Non-pigmented ciliary epithelial cell (primary cell): ENCODE data around the gene SCPEP1.

Experiments
- DNase-seq: peaks from one replicate; pipeline ENCODE4 v3.0.0-alpha.2; 2010; ENCODE audit warnings: low read depth

The SCPEP1 gene

DNA sequence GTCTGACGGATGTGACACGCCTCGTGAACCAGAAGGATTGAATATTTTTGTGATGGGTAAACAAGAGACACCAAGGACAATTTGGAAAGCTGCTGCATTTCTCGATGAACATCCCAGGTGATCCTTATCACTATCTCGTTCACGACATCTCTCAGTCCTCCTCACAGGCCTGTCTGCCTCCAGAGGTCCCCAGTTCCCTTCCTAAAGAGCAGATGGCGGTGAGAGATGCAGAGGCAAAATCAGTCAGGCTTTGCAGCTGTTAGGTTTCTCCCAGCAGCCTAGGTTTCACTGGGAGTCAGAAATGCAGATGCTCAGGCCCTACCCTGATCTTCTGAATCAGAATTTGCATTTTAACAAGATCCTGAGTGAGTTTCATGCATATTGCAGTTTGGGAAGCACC, 23.6 kb downstream of the SCPEP1 start:
- DNase-seq = no peak

DNA sequence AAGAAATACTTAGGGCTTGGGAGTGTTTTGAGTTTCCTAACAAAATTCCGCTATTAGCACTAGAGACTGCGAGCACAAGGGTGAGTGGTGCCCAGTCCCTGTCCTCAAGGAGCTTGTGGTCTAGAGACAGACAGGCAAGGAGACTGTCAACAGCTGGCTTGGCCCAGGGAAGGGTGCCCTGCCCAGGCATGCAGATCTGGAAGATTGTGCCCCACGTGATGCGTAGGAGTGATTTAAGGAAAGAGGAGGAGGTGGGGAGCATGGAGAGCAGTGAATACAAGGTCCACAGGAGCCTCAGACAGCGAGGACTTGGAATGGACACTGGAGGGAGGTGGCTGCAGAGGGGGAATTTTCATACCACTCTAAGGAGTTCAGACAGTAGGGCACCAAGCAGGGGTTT, 25.0 kb downstream of the SCPEP1 start:
- DNase-seq = no peak

DNA sequence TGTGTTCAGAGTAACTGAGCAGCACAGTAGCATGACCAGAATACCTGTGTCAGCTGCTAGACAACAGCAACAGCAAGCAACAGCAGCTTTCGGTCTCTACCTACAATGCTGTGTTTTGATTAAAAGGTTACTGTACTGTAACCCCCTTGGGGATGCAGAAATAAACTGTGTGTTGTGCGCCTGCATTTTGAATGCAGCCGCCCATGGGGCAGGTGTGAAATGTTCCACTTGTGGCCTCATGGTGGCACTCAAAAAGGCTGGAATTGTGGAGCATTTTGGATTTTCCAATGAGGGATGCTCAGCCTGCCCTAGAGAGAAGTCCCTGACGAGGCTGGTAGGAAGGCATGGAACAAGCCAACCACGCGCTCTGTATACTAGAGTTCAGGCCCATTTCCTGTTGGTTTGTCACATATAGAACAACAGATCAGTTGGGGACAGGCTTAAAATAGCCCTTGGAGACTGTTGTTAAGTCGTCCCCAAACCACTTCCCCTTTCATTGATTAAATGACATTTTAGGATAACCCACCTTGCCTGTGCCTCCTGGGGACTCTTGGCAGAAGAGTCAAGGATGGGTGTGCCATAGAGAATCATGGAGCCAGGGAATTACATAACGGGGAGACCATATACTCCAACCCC, 27.1 kb downstream of the SCPEP1 start:
- no peak for DNase-seq

DNA sequence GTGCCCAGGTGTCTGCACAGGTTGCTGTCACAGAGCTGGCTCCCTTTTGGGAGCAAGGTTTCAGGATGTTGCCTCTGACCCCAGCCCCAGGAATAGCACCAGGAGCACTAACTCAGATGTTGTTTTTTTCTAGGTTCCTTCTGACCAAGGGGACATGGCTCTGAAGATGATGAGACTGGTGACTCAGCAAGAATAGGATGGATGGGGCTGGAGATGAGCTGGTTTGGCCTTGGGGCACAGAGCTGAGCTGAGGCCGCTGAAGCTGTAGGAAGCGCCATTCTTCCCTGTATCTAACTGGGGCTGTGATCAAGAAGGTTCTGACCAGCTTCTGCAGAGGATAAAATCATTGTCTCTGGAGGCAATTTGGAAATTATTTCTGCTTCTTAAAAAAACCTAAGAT, 28.1 kb downstream of the SCPEP1 start:
- no peak for DNase-seq

DNA sequence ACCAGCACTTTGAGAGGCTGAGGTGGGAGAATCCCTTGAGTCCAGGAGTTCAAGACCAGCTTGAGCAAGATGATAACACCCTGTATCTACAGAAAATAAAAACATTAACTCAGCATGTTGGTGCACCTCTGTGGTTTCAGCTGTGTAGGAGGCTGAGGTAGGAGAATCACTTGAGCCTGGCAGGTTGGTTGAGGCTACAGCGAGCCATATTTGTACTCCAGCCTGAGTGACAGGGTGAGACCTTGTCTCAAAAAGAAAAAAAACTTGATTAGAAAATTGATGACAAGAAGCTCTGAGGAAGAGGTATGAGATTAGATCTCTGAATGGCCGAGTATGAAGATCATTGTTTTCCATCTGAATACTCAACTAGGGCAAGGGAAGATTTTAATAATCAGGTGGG, 31.0 kb downstream of the SCPEP1 start:
- DNase-seq = no peak

DNA sequence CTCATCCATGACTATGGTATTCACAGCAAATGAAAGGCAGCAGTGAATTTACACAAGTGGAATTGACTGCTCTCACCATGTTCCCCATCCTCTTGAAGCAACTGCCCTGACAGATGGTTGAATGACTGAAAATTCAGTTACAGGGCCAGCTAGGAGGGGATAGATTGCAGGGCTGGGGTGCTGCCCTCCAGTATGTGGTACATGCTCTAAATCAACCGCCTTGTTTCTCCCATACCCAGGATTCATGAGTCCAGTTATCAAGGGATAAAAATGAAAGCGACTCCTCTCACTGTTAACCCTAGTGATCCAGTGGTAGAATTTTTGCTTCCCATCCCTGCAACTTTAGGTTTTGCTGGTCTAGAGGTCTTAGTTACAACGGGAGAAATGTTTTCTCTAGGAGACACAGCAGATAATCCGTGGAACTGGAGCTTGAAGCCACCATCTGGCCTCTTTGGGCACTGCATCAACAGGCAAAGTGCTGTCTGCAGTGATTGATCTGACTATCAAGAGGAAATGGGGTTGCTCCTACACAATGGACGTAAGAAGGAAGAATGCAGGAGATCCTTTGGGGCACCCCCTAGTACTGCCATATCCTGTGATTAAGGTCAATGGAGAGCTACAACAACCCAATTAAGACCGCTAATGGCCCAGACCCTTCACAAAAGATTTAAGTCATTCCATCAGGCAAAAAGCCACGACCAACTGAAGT, 32.0 kb downstream of the SCPEP1 start:
- DNase-seq = no peak

DNA sequence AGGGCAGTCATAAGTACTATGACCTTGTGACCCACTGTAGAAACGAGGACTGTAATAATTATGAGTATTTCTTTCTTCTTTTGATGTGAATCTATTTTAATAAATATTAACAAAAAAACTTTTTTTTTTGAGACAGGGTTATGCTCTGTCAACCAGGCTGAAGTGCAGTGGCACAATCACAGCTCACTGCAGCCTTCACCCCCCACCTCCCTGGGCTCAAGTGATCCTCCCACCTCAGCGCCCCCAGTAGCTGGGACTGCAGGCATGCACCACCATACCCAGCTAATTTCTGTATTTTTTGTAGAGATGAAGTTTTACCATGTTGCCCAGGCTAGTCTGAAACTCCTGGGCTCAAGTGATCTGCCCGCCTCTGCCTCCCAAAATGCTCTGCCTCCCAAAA, 32.6 kb downstream of the SCPEP1 start:
- no peak for DNase-seq

DNA sequence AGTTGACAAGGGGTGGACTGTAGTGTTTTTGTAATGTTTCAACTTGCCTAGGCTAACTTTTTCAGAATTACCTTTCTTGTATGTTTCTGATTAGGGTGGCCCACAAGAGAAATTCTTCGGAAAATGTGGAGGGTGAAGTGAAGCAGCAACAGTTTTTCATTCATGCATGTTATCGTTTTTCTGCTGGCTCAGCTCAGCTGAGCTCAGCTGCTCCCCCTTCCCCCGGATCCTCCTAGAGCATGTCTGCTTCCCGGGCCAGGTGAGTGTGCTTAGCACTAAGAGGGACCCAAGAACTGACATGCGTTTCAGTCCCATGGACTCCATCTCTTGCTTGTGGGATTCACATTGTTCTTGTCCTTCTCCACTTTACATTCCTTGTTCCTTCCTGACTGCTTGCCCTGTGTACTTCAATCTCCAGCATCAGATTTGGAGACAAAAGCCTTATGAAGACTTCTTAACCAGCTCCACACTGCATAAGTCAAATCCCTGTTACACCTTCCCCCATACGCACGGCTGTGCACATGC, 33.6 kb downstream of the SCPEP1 start:
- no peak for DNase-seq

DNA sequence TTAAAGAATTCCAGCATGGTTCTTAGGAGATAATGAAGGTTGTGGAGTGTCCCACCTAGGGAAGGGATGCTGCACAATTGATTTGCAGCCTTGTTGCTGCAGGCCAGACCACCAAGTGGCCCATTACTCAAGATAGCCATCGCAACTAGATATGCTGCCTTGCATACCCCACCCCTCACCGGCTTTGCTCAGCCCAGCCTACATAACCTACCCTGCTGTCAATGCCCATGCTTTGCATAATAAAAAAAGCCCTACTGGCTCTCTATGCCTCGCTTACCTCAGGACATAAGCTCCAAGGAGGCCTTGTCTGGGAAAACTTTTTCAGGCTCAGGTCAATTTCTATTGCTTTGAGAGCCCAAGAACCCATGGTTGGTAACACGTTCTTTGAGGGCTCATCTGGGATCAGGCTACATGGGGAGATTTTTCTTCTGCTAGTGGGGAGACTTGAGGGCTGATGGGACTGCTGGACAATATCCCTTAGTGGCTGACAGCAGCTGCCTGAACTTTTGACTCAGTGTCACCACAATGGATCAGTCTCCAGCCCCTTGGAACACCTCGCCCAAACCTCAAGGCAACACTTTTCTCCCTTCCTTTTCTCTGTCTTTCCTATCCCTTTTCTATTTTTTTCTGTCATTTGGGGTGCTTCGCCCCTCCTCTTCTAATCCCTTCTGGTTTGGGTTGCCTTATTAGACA, 38.3 kb downstream of the SCPEP1 start:
- no peak for DNase-seq

DNA sequence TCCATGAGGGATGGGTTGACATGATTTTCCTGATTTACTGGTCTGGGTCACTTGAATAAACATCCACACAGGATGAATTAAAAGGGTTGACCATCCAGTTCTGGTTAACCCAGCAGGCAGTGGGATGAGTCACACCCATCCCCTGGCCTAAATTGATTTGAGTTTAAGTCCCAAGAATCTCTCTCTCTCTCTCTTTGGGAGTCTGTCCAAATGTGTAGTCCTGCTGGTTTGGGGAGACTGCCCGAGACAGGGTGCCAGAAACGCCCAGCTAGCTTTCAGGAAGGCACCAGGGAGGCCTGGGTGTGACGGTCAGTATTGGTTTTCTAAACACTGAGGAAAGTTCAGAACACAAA, 38.8 kb downstream of the SCPEP1 start:
- DNase-seq = no peak

DNA sequence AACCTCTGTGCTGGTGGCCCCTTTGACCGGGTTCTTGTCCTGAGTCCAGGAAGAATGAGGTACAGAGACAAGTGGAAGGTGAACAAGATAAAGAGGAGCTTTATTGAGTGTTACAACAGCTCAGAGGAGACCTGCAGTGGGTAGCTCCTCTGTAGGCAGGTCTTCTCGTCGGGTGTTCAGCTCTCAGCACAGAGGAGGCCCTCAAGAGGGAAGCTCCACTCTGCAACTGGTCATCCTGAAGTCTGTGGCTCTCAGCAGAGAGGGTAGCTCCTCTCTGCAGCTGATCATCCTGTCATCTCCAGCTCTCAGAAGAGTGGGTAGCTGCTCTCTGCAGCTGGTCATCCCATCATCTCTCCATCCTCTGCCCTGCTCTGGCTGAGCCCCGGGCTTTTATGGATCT, 39.7 kb downstream of the SCPEP1 start:
- no peak for DNase-seq

DNA sequence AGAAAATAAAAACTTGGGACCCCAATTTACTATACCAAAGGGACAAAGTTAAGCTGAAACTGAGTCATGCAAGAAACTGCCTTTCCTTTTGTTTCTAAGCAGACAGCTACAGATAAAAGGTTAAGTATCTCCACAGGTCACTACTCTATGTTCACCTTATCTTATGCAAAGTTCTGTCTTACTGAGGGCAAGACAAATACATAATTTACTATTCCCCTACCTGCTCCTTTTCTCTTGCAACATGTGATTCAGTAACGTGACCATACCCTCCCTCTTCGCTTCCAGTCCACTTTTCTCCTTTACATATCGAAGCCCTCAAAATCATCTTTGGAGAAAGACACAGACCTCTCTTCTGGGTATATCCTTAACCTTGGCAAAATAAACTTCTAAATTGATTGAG, 42.3 kb downstream of the SCPEP1 start:
- DNase-seq = no peak

DNA sequence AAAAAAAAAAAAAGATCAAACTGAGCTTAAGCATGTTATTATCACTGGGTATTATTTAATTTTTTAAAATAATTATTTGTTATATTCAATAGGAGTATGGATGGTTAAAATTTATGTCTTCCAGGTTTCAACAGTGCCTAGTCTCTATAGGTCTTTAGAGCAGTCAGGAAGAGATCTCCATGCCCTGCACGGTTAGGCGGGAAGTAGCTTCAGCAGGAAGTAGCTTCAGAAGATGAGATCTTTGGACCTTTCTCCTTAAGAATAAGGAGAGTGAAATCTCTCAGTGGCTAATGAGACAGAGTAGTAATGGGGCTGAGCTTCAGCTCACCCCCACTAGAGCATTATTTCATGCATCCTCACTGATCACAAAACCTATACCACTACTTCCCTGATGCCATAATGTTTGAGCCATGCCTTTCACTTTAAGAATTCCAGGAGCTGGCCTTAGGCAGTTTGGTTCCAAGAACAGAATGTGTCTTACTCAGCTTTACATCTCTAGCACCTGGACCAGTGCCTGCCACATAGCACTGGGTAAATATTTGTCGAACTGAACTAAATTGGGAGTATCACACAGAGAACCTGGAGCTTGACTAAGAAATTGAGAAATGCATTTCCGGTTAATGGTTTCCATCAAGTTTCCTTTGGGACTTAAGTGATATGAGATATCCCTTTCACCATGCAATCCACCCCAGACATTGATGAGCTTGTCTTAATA, 43.5 kb downstream of the SCPEP1 start:
- DNase-seq = no peak

DNA sequence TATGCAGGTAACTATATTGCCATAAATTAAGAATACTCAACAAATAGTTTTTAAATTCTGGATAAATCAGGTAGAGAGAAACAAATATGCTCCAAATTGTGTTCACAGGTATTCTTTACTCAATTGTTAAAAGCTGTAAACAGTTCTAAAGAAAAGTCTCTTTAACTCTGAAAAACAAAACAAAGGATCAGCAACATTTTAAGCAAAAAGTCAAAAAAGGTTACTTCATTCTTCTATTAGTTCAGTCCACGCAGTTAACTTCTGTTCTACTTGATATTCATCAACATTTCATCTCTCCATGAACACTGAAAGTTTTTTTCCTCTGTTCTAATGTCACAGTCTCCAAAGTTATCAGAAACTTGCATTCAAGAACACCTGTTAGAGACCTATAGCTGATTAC, 47.9 kb downstream of the SCPEP1 start:
- DNase-seq = no peak

DNA sequence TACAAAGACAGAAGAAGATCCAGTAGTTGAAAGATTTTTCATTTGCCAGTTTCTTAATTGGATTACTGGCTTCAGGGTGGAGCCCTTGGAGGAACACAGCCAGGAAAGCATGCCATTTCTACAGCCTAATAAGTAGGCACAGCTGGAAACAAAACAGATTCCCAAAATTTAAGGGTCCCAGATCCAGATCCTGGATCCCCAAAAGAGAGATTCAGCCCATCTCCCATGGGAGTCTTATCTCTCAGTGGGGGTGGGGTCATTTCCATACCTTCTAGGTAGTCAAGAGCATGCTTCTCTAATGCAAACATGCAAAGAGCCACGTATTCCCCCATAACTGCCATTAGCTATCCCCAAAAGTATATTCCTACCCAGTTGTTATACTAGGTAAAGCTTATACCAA, 49.9 kb downstream of the SCPEP1 start:
- DNase-seq = no peak

DNA sequence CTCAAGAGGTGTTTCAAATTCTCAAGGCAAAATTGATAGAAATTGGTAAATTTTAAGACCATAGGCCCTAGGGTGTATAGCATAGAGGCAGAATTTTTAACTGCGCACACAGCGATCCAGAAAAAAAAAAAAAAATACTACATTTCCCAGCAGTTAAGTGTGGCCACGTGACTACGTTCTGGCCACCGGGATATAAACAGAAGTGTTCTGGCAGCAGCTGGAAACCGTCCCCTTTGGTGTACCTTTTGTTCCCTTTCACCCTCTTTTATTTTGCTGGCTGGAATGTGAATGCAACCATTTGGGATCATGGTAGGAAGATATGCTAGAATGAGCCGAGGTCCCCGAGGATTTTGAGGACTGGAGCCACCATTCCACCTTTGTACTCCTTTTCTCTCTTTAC, 54.4 kb downstream of the SCPEP1 start:
- no peak for DNase-seq

DNA sequence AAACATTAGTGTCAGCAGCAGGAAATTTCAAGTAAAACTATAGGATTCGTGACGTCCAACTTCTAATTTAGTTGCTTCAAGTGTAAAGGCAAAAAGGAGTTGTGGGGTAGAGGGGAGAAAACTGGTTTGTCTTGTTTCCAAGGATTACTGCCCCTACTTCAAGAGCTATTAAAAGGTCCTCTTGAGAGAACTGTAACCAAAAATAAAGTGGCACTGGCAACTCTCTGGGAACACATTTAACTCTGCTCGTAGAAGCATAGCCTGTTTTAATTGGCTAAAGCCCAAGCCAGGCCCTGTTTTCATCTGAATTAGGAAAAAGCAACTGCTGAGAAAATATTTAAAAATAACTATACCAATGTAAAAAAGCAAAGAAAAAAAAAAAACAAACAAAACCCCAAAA, 55.4 kb downstream of the SCPEP1 start:
- no peak for DNase-seq

DNA sequence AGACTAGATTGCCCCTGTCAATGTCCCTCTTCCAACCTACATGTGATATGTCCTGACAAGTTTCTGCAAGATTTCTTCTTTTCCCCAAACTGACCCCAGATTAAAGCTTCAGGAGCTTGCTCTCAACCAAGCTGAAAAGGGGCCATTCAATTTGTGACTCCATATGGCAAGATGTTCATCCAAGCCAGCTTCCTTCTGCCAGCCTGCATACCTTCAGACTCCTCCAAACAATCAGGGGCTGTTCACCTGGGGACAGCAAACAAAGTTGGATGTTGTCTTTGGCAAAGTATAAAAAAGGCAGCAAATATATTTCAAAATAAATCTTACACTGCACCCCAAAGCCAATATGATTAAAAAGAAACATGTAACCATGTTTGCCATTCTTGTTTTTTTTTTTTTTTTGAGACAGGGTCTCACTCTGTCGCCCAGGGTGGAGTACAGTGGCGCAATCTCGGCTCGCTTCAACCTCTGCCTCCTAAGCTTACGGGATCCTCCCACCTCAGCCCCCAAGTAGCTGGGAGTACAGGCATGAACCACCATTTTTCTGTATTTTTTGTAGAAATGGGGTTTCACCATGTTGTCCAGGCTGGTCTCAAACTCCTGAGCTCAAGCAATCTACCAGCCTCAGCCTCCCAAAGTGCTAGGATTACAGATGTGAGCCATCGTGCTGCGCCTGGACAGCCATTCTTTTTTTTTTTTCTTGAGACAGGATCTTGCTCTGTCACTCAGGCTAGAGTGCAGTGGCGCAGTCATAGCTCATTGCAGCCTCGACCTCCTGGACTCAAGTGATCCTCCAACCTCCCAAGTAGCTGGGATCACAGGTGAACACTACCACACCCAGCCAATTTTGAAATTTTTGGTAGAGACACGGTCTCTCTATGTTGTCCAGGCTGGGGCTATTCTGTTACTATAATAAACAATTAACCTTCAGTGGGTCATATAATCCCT, 57.1 kb downstream of the SCPEP1 start:
- no peak for DNase-seq

DNA sequence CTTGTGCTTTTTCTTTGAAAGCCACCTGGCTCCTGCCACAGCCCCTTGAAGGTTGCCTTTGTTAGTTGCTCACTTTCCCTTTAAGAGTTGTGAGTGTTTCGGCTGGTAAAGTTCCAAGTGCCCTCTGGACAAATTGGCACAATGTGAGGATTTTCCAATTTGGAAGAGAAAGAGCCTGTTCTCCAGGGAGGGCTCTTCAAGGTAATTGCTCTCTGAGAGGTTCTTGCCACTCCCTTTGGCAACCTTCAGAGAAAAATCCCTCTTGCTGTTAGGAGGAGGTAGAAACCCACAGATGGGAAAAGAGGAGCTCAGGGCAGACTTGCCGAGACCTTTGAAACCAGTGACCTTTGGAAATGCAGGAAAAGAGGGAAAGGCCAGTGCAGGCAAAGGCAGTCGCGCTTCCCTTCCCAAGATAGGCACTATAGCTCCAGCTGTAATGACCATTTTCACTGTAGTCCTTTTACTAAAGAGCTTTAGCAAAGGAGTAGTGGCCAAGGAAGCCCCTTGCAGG, 58.1 kb downstream of the SCPEP1 start:
- no peak for DNase-seq

DNA sequence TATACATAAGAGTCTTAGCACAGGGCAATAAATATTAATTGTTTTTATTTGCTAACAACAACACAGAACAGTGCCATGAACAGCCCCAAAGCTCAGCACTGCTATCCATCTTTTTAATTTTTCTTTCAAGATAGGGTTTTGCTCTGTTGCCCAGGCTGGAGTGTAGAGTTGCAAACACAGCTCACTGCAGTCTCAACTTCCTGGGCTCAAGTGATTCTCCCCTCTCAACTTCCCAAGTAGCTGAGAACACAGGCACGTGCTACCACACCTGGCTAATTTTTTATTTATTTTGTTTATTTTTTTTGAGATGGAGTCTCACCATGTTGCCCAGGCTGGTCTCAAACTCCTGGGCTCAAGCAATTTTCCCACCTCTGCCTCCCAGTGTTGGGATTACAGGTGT, 59.5 kb downstream of the SCPEP1 start:
- DNase-seq = no peak

DNA sequence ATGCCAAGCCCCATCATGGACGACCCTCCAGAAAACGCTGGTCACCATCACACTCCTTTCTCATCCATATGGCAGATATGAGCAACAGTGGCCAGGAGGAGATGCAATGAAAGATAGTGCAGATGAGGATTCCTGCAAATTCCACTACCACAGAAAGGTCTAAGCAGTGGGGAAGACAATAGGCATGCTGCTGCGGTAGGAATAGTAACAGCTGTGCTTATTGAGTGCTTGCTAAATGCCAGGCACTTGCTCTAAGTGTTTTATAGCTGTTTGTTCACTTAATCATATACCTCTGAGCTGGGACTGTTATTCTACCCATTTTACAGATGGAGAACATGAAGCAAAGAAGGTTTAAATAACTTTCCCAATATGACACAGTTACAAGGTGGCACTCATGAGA, 60.6 kb downstream of the SCPEP1 start:
- DNase-seq = no peak
